ENCODE results near the gene IQSEC3. TPM values are rescaled to one million over a fixed set of nuclear protein-coding genes. Genes with fewer than 3 reads are reported as not detected.

IQSEC3 gene
- total RNA-seq, 4 donors from 2014 or later: 0.02 to 0.36 (median 0.07) TPM

GRCh38 chr12:167959-168600 is 101.5 kb downstream of the IQSEC3 start:
- DNase-seq: no peak
- TF ChIP-seq POLR2A (IDR thresholded peaks at IDR 0.05) (no peak), CTCF (IDR thresholded peaks at IDR 0.05 in 4 of 5, conservative IDR thresholded peaks at IDR 0.05 in 1 of 5) (no peak)
- intact Hi-C loops (cut with DNase I; ENCODE audit: low total_unique reads) (no loop called here), in situ Hi-C loops (cut with MboI; ENCODE audit: low sequenced_read_pairs in 4 of 4) (no loop called here)
- no peaks in the 10 kb centered on the region for H3K9me3 ChIP-seq
- no peaks in the 10 kb centered on the region for H3K36me3 ChIP-seq
- no peak overlapping the region for H3K4me3 ChIP-seq
- peak overlapping the region in 1 of 4 donors; percentile 36 for H3K27ac ChIP-seq
- peaks cover 0 to 6% (median 6%) of the 10 kb centered on the region in 3 donors for H3K27me3 ChIP-seq
- peaks cover 5 to 8% of the 10 kb centered on the region in 2 donors for H3K4me1 ChIP-seq
- no peak for ATAC-seq

- DNase-seq (no peak), ATAC-seq (no peak)
- intact Hi-C loops (cut with DNase I; ENCODE audit: low total_unique reads): no loop called here
- Histone ChIP-seq H3K9me3 (no peaks in the 10 kb centered on the region), H3K27me3 (peaks cover 0 to 6% (median 4%) of the 10 kb centered on the region in 3 donors), H3K27ac (peak overlapping the region in 1 of 4 donors; percentile 4), H3K4me3 (no peak overlapping the region), H3K4me1 (peaks cover 5 to 8% of the 10 kb centered on the region in 2 donors), H3K36me3 (no peaks in the 10 kb centered on the region)
- in situ Hi-C loops (cut with MboI; ENCODE audit: low sequenced_read_pairs in 4 of 4): no loop called here
- TF ChIP-seq CTCF (IDR thresholded peaks at IDR 0.05 in 4 of 5, conservative IDR thresholded peaks at IDR 0.05 in 1 of 5): no peak
- no peak for TF ChIP-seq POLR2A (IDR thresholded peaks at IDR 0.05)
Measured at GRCh38 chr12:168763-169525, 102.4 kb downstream of the IQSEC3 start.

- in situ Hi-C loops (cut with MboI; ENCODE audit: low sequenced_read_pairs in 4 of 4) (no loop called here), intact Hi-C loops (cut with DNase I; ENCODE audit: low total_unique reads) (no loop called here)
- H3K4me3 ChIP-seq: no peak overlapping the region
- no peaks in the 10 kb centered on the region for H3K9me3 ChIP-seq
- H3K27me3 ChIP-seq: peaks cover 0 to 4% (median 0%) of the 10 kb centered on the region in 3 donors
- peaks cover 8 to 12% of the 10 kb centered on the region in 2 donors for H3K4me1 ChIP-seq
- TF ChIP-seq CTCF (IDR thresholded peaks at IDR 0.05 in 4 of 5, conservative IDR thresholded peaks at IDR 0.05 in 1 of 5): no peak
- TF ChIP-seq POLR2A (IDR thresholded peaks at IDR 0.05): no peak
- no peak overlapping the region for H3K27ac ChIP-seq
- DNase-seq (no peak), ATAC-seq (no peak)
- no peaks in the 10 kb centered on the region for H3K36me3 ChIP-seq
Measured at GRCh38 chr12:169528-170370, 103.2 kb downstream of the IQSEC3 start.

GRCh38 chr12:170371-171225 is 104.0 kb downstream of the IQSEC3 start:
- no peak for DNase-seq
- no peaks in the 10 kb centered on the region for H3K36me3 ChIP-seq
- no peak overlapping the region for H3K27ac ChIP-seq
- intact Hi-C loops (cut with DNase I; ENCODE audit: low total_unique reads) (no loop called here), in situ Hi-C loops (cut with MboI; ENCODE audit: low sequenced_read_pairs in 4 of 4) (no loop called here)
- H3K27me3 ChIP-seq: peaks cover 0 to 4% (median 0%) of the 10 kb centered on the region in 3 donors
- H3K4me1 ChIP-seq: peaks cover 15 to 20% of the 10 kb centered on the region in 2 donors
- no peaks in the 10 kb centered on the region for H3K9me3 ChIP-seq
- no peak for ATAC-seq
- TF ChIP-seq POLR2A (IDR thresholded peaks at IDR 0.05): no peak
- no peak for TF ChIP-seq CTCF (IDR thresholded peaks at IDR 0.05 in 4 of 5, conservative IDR thresholded peaks at IDR 0.05 in 1 of 5)
- H3K4me3 ChIP-seq: no peak overlapping the region
